A673 (cell line): ENCODE results near the gene CTU1. TPM values are rescaled to one million over a fixed set of nuclear protein-coding genes. Genes with fewer than 3 reads are reported as not detected.

Experiments used
- BruUV-seq: library from RNA; stranded (reverse); fragments of 400-500 nt; replicated peaks from 2 replicates; lab custom pipeline; 2021; lab: Mats Ljungman, UMichigan
- CTCF ChIA-PET: fragments of 300-600 bp; sonication (Branson Sonifier 250); formaldehyde crosslinking; loops from one replicate; lab custom pipeline; 2022; ENCODE audit warnings: antibody characterized with exemption; lab: Charles Lee
- POLR2A ChIA-PET: fragments of 300-600 bp; sonication (Branson Sonifier 250); formaldehyde crosslinking; loops from one replicate; lab custom pipeline; 2022; ENCODE audit warnings: antibody characterized with exemption; ENCODE audit not compliant: low non-redundant PET; lab: Charles Lee
- DNase-seq: peaks from one replicate; pipeline ENCODE4 v3.0.0-alpha.2; 2015; ENCODE audit warnings: low spot score
- H3K27ac ChIP-seq: fragments of 200-600 bp; sonication (generic); 2 replicates; pipeline ENCODE4 v1.5.1; 2016; ENCODE audit warnings: mixed run types, low read depth, mild to moderate bottlenecking, mixed read lengths, antibody characterized with exemption, low read length; ENCODE audit not compliant: poor library complexity, severe bottlenecking
- H3K27me3 ChIP-seq: fragments of 200-600 bp; sonication (generic); replicated peaks from 2 replicates; pipeline ENCODE4 v1.6.1; 2017; ENCODE audit warnings: mixed run types, low read depth, mild to moderate bottlenecking, mixed read lengths, antibody characterized with exemption, low read length; ENCODE audit not compliant: insufficient read depth, poor library complexity
- H3K36me3 ChIP-seq: fragments of 200-600 bp; sonication (generic); 2 replicates; pipeline ENCODE4 v1.6.1; 2016; ENCODE audit warnings: mixed run types, mild to moderate bottlenecking, mixed read lengths, antibody characterized with exemption, low read length; ENCODE audit not compliant: insufficient read depth, poor library complexity, severe bottlenecking
- H3K4me1 ChIP-seq: fragments of 200-600 bp; sonication (generic); 2 replicates; pipeline ENCODE4 v1.6.1; 2017; ENCODE audit warnings: mixed run types, mild to moderate bottlenecking, mixed read lengths, antibody characterized with exemption, low read length; ENCODE audit not compliant: insufficient read depth, poor library complexity, severe bottlenecking
- H3K4me3 ChIP-seq: fragments of 200-600 bp; sonication (generic); 2 replicates; pipeline ENCODE4 v1.5.1; 2016; ENCODE audit warnings: low read depth, mixed run types, mild to moderate bottlenecking, mixed read lengths, low read length; ENCODE audit not compliant: poor library complexity, severe bottlenecking
- H3K9me3 ChIP-seq: fragments of 200-600 bp; sonication (generic); 2 replicates; pipeline ENCODE4 v1.6.1; 2016; ENCODE audit warnings: mixed run types, low read depth, mild to moderate bottlenecking, mixed read lengths, antibody characterized with exemption, low read length; ENCODE audit not compliant: poor library complexity, severe bottlenecking
- CTCF ChIP-seq: fragments of 300-800, 200-600 bp; sonication (generic); conservative IDR thresholded peaks from 2 replicates; pipeline ENCODE4 v1.5.1; 2017; ENCODE audit warnings: low read depth, mild to moderate bottlenecking, antibody characterized with exemption, low read length, moderate library complexity, mixed read lengths
- EZH2 ChIP-seq: fragments of 200-600 bp; sonication (generic); IDR thresholded peaks from 2 replicates; pipeline ENCODE4 v1.6.1; 2017; ENCODE audit warnings: borderline replicate concordance, low read depth, mild to moderate bottlenecking, mixed read lengths, antibody characterized with exemption, low read length; ENCODE audit not compliant: poor library complexity, severe bottlenecking
- intact Hi-C: fragments of 100-400 bp; cut with micrococcal nuclease; formaldehyde crosslinking; loops from one replicate; pipeline ENCODE4 v1.10.0; 2022; ENCODE audit not compliant: unreplicated experiment
- total RNA-seq: library from RNA; stranded (reverse); gene quantifications from 2 replicates; pipeline ENCODE4 v1.2.3, GENCODE V29; 2021

Gene CTU1
- total RNA-seq, 1 experiment from 2014 or later = 13.4 TPM

GRCh38 chr19:51138549-51138979 is 30.4 kb upstream of the CTU1 start:
- BruUV-seq = no TSS peak
- Histone ChIP-seq H3K9me3 (peaks cover 6% of the 10 kb centered on the region), H3K4me1 (no peaks in the 10 kb centered on the region), H3K27me3 (peaks cover 40% of the 10 kb centered on the region), H3K36me3 (no peaks in the 10 kb centered on the region), H3K4me3 (no peak overlapping the region), H3K27ac (no peak overlapping the region)
- TF ChIP-seq CTCF = no peak
- no peak for TF ChIP-seq EZH2
- CTCF ChIA-PET = no interaction called here
- POLR2A ChIA-PET = no interaction called here
- no peak for DNase-seq
- intact Hi-C loops = no loop called here

- Histone ChIP-seq H3K27ac (no peak overlapping the region), H3K9me3 (peaks cover 6% of the 10 kb centered on the region), H3K4me1 (no peaks in the 10 kb centered on the region), H3K27me3 (peaks cover 40% of the 10 kb centered on the region), H3K4me3 (no peak overlapping the region), H3K36me3 (no peaks in the 10 kb centered on the region)
- intact Hi-C loops = no loop called here
- POLR2A ChIA-PET = no interaction called here
- DNase-seq = no peak
- TF ChIP-seq CTCF = no peak
- no peak for TF ChIP-seq EZH2
- no TSS peak for BruUV-seq
- CTCF ChIA-PET = no interaction called here
Measured at GRCh38 chr19:51137792-51138425, 29.7 kb upstream of the CTU1 start.

GRCh38 chr19:51136851-51137551 is 28.8 kb upstream of the CTU1 start:
- Histone ChIP-seq H3K4me1 (no peaks in the 10 kb centered on the region), H3K9me3 (peaks cover 6% of the 10 kb centered on the region), H3K27me3 (peaks cover 40% of the 10 kb centered on the region), H3K27ac (no peak overlapping the region), H3K36me3 (no peaks in the 10 kb centered on the region), H3K4me3 (no peak overlapping the region)
- POLR2A ChIA-PET = no interaction called here
- intact Hi-C loops = no loop called here
- CTCF ChIA-PET = no interaction called here
- no peak for DNase-seq
- TF ChIP-seq EZH2 (no peak), CTCF (no peak)
- no TSS peak for BruUV-seq
